KMS-11 (cell line): ENCODE results near the gene ZNF444.

Source experiments
- H2AFZ ChIP-seq: fragments of 200-600 bp; sonication (generic); 2 replicates; pipeline ENCODE4 v1.6.1; 2016; ENCODE audit warnings: antibody characterized with exemption, mixed run types, low read depth
- H3K27ac ChIP-seq: fragments of 200-600 bp; sonication (generic); 2 replicates; pipeline ENCODE4 v1.6.1; 2016; ENCODE audit warnings: mild to moderate bottlenecking, mixed run types
- H3K27me3 ChIP-seq: fragments of 200-600 bp; sonication (generic); 2 replicates; pipeline ENCODE4 v1.6.1; 2017; ENCODE audit warnings: mild to moderate bottlenecking, low read depth, mixed run types, moderate library complexity; ENCODE audit not compliant: insufficient read depth
- H3K36me3 ChIP-seq: fragments of 200-600 bp; sonication (generic); 2 replicates; pipeline ENCODE4 v1.6.1; 2017; ENCODE audit warnings: mild to moderate bottlenecking, mixed run types; ENCODE audit not compliant: insufficient read depth
- H3K4me1 ChIP-seq: fragments of 200-600 bp; sonication (generic); 2 replicates; pipeline ENCODE4 v1.6.1; 2016; ENCODE audit warnings: mild to moderate bottlenecking, low read depth, mixed run types; ENCODE audit not compliant: poor library complexity, severe bottlenecking
- H3K4me2 ChIP-seq: fragments of 200-600 bp; sonication (generic); 2 replicates; pipeline ENCODE4 v1.7.0; 2016; ENCODE audit warnings: mild to moderate bottlenecking, mixed run types
- H3K4me3 ChIP-seq: fragments of 200-600 bp; sonication (generic); IDR thresholded peaks from 2 replicates; pipeline ENCODE4 v1.6.1; 2017; ENCODE audit warnings: low read depth, low read length, mixed read lengths; ENCODE audit not compliant: insufficient read depth
- H3K79me2 ChIP-seq: fragments of 200-600 bp; sonication (generic); 2 replicates; pipeline ENCODE4 v1.6.1; 2016; ENCODE audit warnings: low read depth, mixed run types; ENCODE audit not compliant: insufficient read depth
- H3K9ac ChIP-seq: fragments of 200-600 bp; sonication (generic); 2 replicates; pipeline ENCODE4 v1.6.1; 2016; ENCODE audit warnings: mild to moderate bottlenecking, mixed run types
- H4K20me1 ChIP-seq: fragments of 200-600 bp; sonication (generic); 2 replicates; pipeline ENCODE4 v1.6.1; 2016; ENCODE audit warnings: mild to moderate bottlenecking, mixed run types; ENCODE audit not compliant: insufficient read depth
- TF ChIP-seq, protein P1 (sequence below): fragments of 200-600 bp; sonication (generic); conservative IDR thresholded peaks from 2 replicates; pipeline ENCODE4 v1.6.1; 2017; ENCODE audit warnings: low read depth, mild to moderate bottlenecking, antibody characterized with exemption, low read length, moderate library complexity, mixed read lengths

ZNF444 gene

DNA sequence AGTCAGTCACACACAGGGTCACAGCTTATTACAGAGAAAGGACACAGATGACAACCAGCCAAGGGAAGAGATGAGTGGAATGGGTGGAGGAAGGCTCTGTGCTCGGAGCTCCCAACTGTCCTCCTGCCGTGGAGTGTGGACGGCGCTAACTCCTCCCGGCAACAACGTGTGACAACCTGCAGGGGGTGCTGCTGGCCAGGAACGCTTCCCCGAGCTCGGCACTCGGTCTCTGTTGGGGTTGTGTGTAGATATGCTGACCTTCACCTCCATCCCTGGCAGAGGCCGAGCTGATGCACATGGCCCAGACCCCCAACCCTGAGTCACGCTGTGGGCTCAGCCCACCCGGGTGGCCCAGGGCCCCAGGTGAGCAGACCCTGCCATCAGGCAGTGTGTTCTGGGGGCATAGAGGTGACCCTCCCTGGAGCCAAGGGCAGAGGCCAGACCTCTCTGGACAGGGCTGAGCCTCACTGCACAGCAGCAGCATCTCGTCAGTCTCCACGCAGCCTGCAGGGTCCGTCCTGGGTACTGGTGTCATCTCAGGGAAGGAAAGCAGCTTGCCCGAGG lies 14.1 kb downstream of the ZNF444 start:
- Histone ChIP-seq H3K4me3 (no peak overlapping the region), H3K4me2 (no peak overlapping the region), H3K27ac (no peak overlapping the region), H3K79me2 (no peaks in the 10 kb centered on the region), H3K9ac (no peak overlapping the region), H3K36me3 (no peaks in the 10 kb centered on the region), H3K4me1 (no peaks in the 10 kb centered on the region), H4K20me1 (no peaks in the 10 kb centered on the region), H2AFZ (no peak overlapping the region), H3K27me3 (no peaks in the 10 kb centered on the region)
- TF ChIP-seq, protein P1, sequence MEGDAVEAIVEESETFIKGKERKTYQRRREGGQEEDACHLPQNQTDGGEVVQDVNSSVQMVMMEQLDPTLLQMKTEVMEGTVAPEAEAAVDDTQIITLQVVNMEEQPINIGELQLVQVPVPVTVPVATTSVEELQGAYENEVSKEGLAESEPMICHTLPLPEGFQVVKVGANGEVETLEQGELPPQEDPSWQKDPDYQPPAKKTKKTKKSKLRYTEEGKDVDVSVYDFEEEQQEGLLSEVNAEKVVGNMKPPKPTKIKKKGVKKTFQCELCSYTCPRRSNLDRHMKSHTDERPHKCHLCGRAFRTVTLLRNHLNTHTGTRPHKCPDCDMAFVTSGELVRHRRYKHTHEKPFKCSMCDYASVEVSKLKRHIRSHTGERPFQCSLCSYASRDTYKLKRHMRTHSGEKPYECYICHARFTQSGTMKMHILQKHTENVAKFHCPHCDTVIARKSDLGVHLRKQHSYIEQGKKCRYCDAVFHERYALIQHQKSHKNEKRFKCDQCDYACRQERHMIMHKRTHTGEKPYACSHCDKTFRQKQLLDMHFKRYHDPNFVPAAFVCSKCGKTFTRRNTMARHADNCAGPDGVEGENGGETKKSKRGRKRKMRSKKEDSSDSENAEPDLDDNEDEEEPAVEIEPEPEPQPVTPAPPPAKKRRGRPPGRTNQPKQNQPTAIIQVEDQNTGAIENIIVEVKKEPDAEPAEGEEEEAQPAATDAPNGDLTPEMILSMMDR: 0 out of 2 replicates have a peak, but pooled peaks have one; percentile 30

DNA sequence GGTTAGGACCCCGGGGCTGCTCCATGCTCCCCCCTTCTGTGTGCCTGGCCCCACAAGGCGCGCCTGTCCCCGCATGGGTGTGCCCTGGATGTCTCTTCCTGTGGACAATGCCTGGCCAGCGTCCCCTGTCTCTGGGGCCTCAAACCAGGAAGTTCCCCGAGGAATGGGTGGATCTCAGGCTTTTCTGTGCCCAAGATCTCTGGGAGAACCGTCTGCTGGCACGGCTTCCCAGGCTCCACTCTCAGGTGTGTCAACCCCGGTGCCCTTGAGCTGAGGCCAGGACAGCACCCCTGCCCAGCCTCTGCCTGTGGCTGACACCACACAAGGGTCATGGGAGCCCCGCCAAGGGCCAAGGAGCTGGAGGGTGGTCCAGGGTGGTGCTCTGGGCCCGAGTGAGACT lies 15.7 kb downstream of the ZNF444 start:
- Histone ChIP-seq H3K27me3 (no peaks in the 10 kb centered on the region), H2AFZ (no peak overlapping the region), H3K4me2 (no peak overlapping the region), H3K27ac (no peak overlapping the region), H4K20me1 (no peaks in the 10 kb centered on the region), H3K4me1 (no peaks in the 10 kb centered on the region), H3K36me3 (no peaks in the 10 kb centered on the region), H3K79me2 (no peaks in the 10 kb centered on the region), H3K4me3 (no peak overlapping the region), H3K9ac (no peak overlapping the region)
- TF ChIP-seq, protein P1: no peak

DNA sequence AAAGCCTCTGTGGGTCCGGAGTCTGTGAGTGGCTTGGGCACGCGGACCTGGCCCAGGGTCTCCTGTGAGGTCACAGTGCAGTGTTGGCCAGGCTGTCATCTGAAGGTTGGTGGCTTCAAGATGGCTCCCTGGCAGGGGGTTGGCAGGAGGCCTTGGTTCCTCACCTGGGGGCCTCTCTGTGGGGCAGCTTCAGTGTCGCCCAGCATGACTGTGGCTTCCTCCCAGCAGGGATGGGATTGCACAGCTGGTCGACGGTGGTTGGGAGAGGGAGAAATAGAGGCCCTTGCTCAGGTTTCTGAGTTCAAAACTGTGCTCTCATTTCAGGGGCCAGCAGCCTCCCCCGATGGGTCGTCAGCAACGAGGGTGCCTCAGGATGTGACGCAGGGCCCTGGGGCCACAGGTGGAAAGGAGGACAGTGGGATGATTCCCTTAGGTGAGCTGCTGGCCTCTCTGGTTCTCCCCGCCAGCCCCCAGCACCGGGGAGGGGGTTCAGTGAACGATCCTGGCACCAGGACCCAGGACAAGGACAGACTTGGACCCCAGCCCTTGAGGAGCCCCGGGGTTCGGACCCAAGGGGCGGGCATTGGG lies 17.2 kb downstream of the ZNF444 start:
- no peak overlapping the region for H2AFZ ChIP-seq
- H3K79me2 ChIP-seq: no peaks in the 10 kb centered on the region
- no peak overlapping the region for H3K4me3 ChIP-seq
- H3K9ac ChIP-seq: no peak overlapping the region
- H3K27me3 ChIP-seq: no peaks in the 10 kb centered on the region
- no peak overlapping the region for H3K4me2 ChIP-seq
- TF ChIP-seq, protein P1: no peak
- no peaks in the 10 kb centered on the region for H3K4me1 ChIP-seq
- H3K36me3 ChIP-seq: no peaks in the 10 kb centered on the region
- H3K27ac ChIP-seq: no peak overlapping the region
- H4K20me1 ChIP-seq: no peaks in the 10 kb centered on the region

DNA sequence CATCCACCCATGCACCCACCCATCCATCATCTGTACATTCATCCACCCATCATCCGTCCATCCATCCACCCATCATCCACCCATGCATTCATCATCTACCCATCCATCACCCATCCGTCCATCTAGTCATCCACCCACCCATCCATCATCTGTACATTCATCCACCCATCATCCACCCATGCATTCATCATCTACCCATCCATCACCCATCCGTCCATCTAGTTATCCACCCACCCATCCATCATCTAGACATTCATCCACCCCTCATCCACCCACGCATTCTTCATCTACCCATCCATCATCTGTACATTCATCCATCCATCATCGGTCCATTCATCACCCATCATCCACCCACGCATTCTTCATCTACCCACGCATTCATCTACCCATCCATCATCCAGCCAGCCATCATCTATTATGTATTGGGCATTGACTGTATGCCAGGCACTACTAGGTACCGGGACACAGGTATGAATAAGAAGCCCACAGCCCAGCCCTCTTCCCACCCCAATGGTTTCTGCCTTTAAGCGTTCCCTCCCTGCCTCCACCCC lies 18.0 kb downstream of the ZNF444 start:
- Histone ChIP-seq H3K27me3 (no peaks in the 10 kb centered on the region), H4K20me1 (no peaks in the 10 kb centered on the region), H3K79me2 (no peaks in the 10 kb centered on the region), H2AFZ (no peak overlapping the region), H3K4me3 (no peak overlapping the region), H3K4me2 (no peak overlapping the region), H3K4me1 (no peaks in the 10 kb centered on the region), H3K9ac (no peak overlapping the region), H3K36me3 (no peaks in the 10 kb centered on the region), H3K27ac (no peak overlapping the region)
- TF ChIP-seq, protein P1: no peak
